PC-3 (cell line): ENCODE measurements around the gene SDHAF4. TPM values are rescaled to one million over a fixed set of nuclear protein-coding genes. Genes with fewer than 3 reads are reported as not detected.

Experiments used
- ATAC-seq: fragments of 200-7000 bp; cut with Tn5 transposase; 2 replicates; pipeline ENCODE4 v1.9.1; 2020; ENCODE audit warnings: mild to moderate bottlenecking, moderate library complexity
- BruUV-seq: library from RNA; stranded (reverse); fragments of 400-500 nt; replicated peaks from 2 replicates; lab custom pipeline; 2021; lab: Mats Ljungman, UMichigan
- CTCF ChIA-PET: fragments of 300-600 bp; sonication (Branson Sonifier 250); formaldehyde crosslinking; loops from one replicate; lab custom pipeline; 2022; ENCODE audit warnings: antibody characterized with exemption; lab: Charles Lee
- POLR2A ChIA-PET: fragments of 300-600 bp; sonication (Branson Sonifier 250); formaldehyde crosslinking; loops from one replicate; lab custom pipeline; 2022; ENCODE audit warnings: antibody characterized with exemption; ENCODE audit not compliant: unreplicated experiment; lab: Charles Lee
- DNase-seq: peaks from one replicate; pipeline ENCODE4 v3.0.0-alpha.2; 2015
- H2AFZ ChIP-seq: fragments of 300-600 bp; sonication (generic); 2 replicates; pipeline ENCODE4 v1.6.0; 2016; ENCODE audit warnings: antibody characterized with exemption, low read length
- H3F3A ChIP-seq: fragments of 300-600 bp; sonication (generic); one replicate; pipeline ENCODE4 v1.6.0; 2017; ENCODE audit warnings: antibody characterized with exemption, low read length, control low read depth, mild to moderate bottlenecking; ENCODE audit not compliant: unreplicated experiment
- H3K27ac ChIP-seq: fragments of 300-600 bp; sonication (generic); 2 replicates; pipeline ENCODE4 v1.5.1; 2016; ENCODE audit warnings: mild to moderate bottlenecking, low read length
- H3K27me3 ChIP-seq: fragments of 300-600 bp; sonication (generic); 2 replicates; pipeline ENCODE4 v1.6.1; 2016; ENCODE audit warnings: low read length, mixed read lengths
- H3K36me3 ChIP-seq: fragments of 300-600 bp; sonication (generic); 2 replicates; pipeline ENCODE4 v1.6.1; 2016; ENCODE audit warnings: low read depth, mixed run types, low read length, mixed read lengths
- H3K4me1 ChIP-seq: fragments of 300-600 bp; sonication (generic); 2 replicates; pipeline ENCODE4 v1.5.1; 2016; ENCODE audit warnings: low read length; ENCODE audit not compliant: insufficient read depth
- H3K4me2 ChIP-seq: fragments of 300-600 bp; sonication (generic); 2 replicates; pipeline ENCODE4 v1.6.0; 2016; ENCODE audit warnings: low read length
- H3K4me3 ChIP-seq: fragments of 300-600 bp; sonication (generic); 2 replicates; pipeline ENCODE4 v1.5.1; 2016; ENCODE audit warnings: mild to moderate bottlenecking, low read length, mixed read lengths
- H3K79me2 ChIP-seq: fragments of 300-600 bp; sonication (generic); 2 replicates; pipeline ENCODE4 v1.6.1; 2017; ENCODE audit warnings: low read length, mixed read lengths
- H3K9ac ChIP-seq: fragments of 300-600 bp; sonication (generic); 2 replicates; pipeline ENCODE4 v1.6.0; 2016; ENCODE audit warnings: mild to moderate bottlenecking, low read length
- H3K9me2 ChIP-seq: fragments of 300-600 bp; sonication (generic); replicated peaks from 2 replicates; pipeline ENCODE4 v1.6.1; 2016; ENCODE audit warnings: mixed run types, low read length, mixed read lengths
- H3K9me3 ChIP-seq: fragments of 300-600 bp; sonication (generic); 2 replicates; pipeline ENCODE4 v1.6.1; 2016; ENCODE audit warnings: low read length, mixed read lengths
- H4K20me1 ChIP-seq: fragments of 300-600 bp; sonication (generic); 2 replicates; pipeline ENCODE4 v1.6.1; 2016; ENCODE audit warnings: low read length, mixed read lengths
- EZH2 ChIP-seq: fragments of 300-600 bp; sonication (generic); IDR thresholded peaks from one replicate; pipeline ENCODE4 v1.6.1; 2017; ENCODE audit warnings: antibody characterized with exemption, mild to moderate bottlenecking, low read length; ENCODE audit not compliant: unreplicated experiment
- EZH2phosphoT487 ChIP-seq: fragments of 300-600 bp; sonication (generic); IDR thresholded peaks from 2 replicates; pipeline ENCODE4 v1.6.1; 2018; ENCODE audit warnings: mild to moderate bottlenecking, antibody characterized with exemption, low read length, borderline replicate concordance
- intact Hi-C: fragments of 100-400 bp; cut with micrococcal nuclease; formaldehyde crosslinking; loops from 2 replicates; pipeline ENCODE4 v1.9.0; 2023
- total RNA-seq: library from RNA; depleted of rRNA; stranded (reverse); fragments of >200 nt; gene quantifications from 2 replicates; pipeline ENCODE4 v1.2.3, GENCODE V29; 2014
- TF ChIP-seq, protein P1 (sequence below): fragments of 300-600 bp; sonication (generic); conservative IDR thresholded peaks from 2 replicates; pipeline ENCODE4 v1.5.1; 2017; ENCODE audit warnings: antibody characterized with exemption, low read depth, mild to moderate bottlenecking, low read length

The SDHAF4 gene
- total RNA-seq, 1 experiment from 2014 or later = 6.2 TPM

DNA sequence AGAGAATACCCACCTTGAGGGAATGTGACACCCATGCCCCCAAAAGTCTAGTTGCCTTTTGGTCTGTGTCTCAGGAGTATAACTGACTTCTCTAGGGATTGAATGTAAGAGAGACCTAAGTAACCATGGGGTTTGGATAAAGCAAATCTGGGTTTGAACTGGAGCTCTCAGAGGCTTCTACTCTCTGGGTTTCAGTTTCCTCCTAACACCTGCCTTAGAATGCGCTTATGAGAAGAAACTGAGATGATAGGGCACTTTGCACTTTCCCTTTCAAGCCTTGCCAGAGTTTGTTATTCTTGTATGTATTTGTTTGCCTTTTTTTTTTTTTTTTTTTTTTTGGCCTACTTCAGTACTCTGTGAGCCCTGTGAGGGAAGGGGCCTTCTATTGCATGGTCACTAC is 19.4 kb downstream of the SDHAF4 start:
- intact Hi-C loops = no loop called here
- DNase-seq = no peak
- Histone ChIP-seq H3K9me2 (no peaks in the 10 kb centered on the region), H3K9ac (no peak overlapping the region), H3K36me3 (no peaks in the 10 kb centered on the region), H3K27me3 (no peaks in the 10 kb centered on the region), H3K27ac (no peak overlapping the region), H3K4me3 (no peak overlapping the region), H3K79me2 (no peaks in the 10 kb centered on the region), H3F3A (no peaks in the 10 kb centered on the region), H4K20me1 (no peaks in the 10 kb centered on the region), H3K9me3 (no peaks in the 10 kb centered on the region), H3K4me1 (no peaks in the 10 kb centered on the region), H2AFZ (no peak overlapping the region), H3K4me2 (no peak overlapping the region)
- ATAC-seq = no peak
- POLR2A ChIA-PET = no interaction called here
- CTCF ChIA-PET = no interaction called here
- BruUV-seq = no TSS peak
- TF ChIP-seq, protein P1, sequence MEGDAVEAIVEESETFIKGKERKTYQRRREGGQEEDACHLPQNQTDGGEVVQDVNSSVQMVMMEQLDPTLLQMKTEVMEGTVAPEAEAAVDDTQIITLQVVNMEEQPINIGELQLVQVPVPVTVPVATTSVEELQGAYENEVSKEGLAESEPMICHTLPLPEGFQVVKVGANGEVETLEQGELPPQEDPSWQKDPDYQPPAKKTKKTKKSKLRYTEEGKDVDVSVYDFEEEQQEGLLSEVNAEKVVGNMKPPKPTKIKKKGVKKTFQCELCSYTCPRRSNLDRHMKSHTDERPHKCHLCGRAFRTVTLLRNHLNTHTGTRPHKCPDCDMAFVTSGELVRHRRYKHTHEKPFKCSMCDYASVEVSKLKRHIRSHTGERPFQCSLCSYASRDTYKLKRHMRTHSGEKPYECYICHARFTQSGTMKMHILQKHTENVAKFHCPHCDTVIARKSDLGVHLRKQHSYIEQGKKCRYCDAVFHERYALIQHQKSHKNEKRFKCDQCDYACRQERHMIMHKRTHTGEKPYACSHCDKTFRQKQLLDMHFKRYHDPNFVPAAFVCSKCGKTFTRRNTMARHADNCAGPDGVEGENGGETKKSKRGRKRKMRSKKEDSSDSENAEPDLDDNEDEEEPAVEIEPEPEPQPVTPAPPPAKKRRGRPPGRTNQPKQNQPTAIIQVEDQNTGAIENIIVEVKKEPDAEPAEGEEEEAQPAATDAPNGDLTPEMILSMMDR = no peak
- TF ChIP-seq EZH2 (no peak), EZH2phosphoT487 (no peak)

DNA sequence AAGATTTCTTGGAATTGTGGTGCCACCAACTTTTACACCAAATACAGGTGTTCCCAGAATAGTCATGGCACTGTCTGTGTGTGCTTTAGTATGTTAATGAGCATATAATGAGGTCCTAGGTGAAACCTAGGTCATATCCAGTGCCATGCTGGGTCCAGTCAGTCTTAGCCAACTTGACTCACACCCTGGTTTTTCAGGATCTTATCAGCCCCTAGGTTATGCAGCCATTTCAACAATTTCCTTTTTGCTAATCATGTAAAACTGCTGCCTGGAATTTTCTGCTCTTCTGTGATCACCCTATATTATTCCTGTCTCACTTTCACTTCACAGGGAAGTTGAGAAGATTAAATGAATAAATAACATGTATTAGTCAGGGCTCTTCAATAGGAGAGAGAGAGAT is 23.7 kb downstream of the SDHAF4 start:
- no TSS peak for BruUV-seq
- DNase-seq = no peak

DNA sequence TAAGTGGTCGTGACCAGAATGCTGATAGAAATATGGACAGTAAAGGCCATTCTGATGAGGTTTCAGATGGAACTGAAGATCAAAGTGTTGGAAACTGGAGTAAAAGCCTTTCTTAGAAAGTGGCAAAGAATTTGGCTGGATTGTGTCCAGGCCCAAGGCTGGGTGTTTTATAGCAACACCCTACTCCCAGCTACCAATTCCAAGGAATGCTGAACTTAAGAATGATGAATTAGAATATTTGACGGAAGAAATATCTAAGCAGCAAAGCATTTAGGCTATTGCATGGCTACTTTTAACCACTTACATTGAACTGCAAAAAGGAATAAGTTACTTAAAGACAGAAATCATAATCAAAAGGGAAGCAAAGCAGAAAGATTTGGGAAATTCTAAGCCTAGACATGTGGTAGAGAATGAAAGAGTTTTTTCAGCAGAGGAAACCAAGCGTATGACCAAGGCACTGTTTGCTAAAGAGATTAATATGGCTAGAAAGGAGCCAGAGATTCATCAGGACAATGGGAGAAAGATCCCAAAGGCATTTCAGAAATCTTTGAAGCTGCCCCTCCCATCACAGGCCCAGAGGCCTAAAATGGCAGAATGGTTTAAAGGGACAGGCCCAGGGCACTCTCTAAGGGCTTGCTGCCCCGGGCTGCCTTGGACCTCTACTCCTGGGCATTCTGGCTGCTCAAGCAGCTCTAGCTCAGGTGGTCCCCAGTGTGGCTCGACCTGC is 25.8 kb downstream of the SDHAF4 start:
- Histone ChIP-seq H3K4me3 (no peak overlapping the region), H3K79me2 (no peaks in the 10 kb centered on the region), H3K9me3 (no peaks in the 10 kb centered on the region), H3K36me3 (no peaks in the 10 kb centered on the region), H3K4me1 (no peaks in the 10 kb centered on the region), H2AFZ (no peak overlapping the region), H3K27ac (no peak overlapping the region), H3K9ac (no peak overlapping the region), H3K9me2 (no peaks in the 10 kb centered on the region), H4K20me1 (no peaks in the 10 kb centered on the region), H3K4me2 (no peak overlapping the region), H3K27me3 (no peaks in the 10 kb centered on the region), H3F3A (no peaks in the 10 kb centered on the region)
- no peak for TF ChIP-seq EZH2
- TF ChIP-seq, protein P1 = no peak
- TF ChIP-seq EZH2phosphoT487 = no peak
- no peak for DNase-seq
- intact Hi-C loops = no loop called here
- POLR2A ChIA-PET = no interaction called here
- no TSS peak for BruUV-seq
- CTCF ChIA-PET = no interaction called here
- no peak for ATAC-seq

More for the DNA sequence above, 23.7 kb downstream of the SDHAF4 start:
- H3K9me2 ChIP-seq = no peaks in the 10 kb centered on the region
- ChIA-PET CTCF (no interaction called here), POLR2A (no interaction called here)
- no peaks in the 10 kb centered on the region for H3K27me3 ChIP-seq
- no peaks in the 10 kb centered on the region for H3F3A ChIP-seq
- H3K36me3 ChIP-seq = no peaks in the 10 kb centered on the region
- H4K20me1 ChIP-seq = no peaks in the 10 kb centered on the region
- no peak for TF ChIP-seq EZH2phosphoT487
- TF ChIP-seq, protein P1 = no peak
- no peak for TF ChIP-seq EZH2
- H3K9me3 ChIP-seq = no peaks in the 10 kb centered on the region
- H2AFZ ChIP-seq = no peak overlapping the region
- ATAC-seq = no peak
- intact Hi-C loops = no loop called here
- no peak overlapping the region for H3K4me3 ChIP-seq
- H3K27ac ChIP-seq = no peak overlapping the region
- H3K4me2 ChIP-seq = no peak overlapping the region
- no peaks in the 10 kb centered on the region for H3K79me2 ChIP-seq
- H3K4me1 ChIP-seq = no peaks in the 10 kb centered on the region
- H3K9ac ChIP-seq = no peak overlapping the region
